HT1080 (cell line): ENCODE measurements around the gene BHLHE40. TPM values are rescaled to one million over a fixed set of nuclear protein-coding genes. Genes with fewer than 3 reads are reported as not detected.
"Not testable (repeated sequence)": the region's sequence is repeated elsewhere in the genome, so short reads cannot be mapped to it uniquely, and the experiment has no call there.

ENCODE experiments used
- DNase-seq: peaks from one replicate; pipeline ENCODE4 v3.0.0-alpha.2; 2015; ENCODE audit warnings: low read depth
- total RNA-seq: library from RNA; depleted of rRNA; stranded (reverse); fragments of >200 nt; shearing (Covaris generic); gene quantifications from 2 replicates; pipeline ENCODE4 v1.2.3, GENCODE V29; 2014

BHLHE40 gene
- total RNA-seq, 1 experiment from 2014 or later, result 19.2 TPM

GRCh38 chr3:4959180-4959579 is 20.1 kb upstream of the BHLHE40 start:
- DNase-seq, result no peak

DNA sequence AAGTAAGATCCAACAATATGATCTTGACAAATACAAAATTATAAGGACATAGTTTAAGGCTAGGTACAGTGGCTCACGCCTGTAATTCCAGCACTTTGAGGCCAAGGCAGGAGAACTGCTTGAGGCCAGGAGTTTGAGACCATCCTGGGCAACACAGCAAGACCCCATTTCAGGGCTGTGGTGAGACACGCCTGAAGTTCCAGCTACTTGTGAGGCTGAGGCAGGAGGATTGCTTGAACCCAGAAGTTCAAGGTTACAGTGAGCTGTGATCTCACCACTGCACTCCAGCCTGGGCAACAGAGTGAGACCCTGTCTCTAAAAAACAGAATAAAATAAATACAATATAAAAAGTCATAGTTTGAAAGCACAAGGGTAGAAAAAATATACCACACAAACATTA is 17.4 kb upstream of the BHLHE40 start:
- not testable (repeated sequence) for DNase-seq

GRCh38 chr3:4963669-4964570 is 15.3 kb upstream of the BHLHE40 start:
- DNase-seq, result peak; percentile 24

DNA sequence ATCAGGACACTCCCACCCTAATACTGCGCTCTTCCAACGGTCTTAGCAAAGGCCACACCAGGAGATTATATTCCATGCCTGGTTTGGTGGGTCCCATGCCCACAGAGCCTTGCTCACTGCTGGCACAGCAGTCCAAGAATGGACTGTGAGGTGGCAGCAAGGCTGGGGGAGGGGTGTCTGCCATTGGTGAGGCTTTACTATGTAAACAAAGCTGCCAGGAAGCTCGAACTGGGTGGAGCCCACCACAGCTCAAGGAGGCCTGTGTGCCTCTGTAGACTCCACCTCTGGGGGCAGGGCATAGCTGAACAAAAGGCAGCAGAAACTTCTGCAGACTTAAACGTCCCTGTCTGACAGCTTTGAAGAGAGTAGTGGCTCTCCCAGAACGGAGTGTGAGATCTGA is 13.2 kb upstream of the BHLHE40 start:
- DNase-seq, result peak; percentile 71

- DNase-seq, result not testable (repeated sequence)
Measured at GRCh38 chr3:4967683-4968082, 11.6 kb upstream of the BHLHE40 start.

GRCh38 chr3:4971437-4971836 is 7.8 kb upstream of the BHLHE40 start:
- DNase-seq, result not testable (repeated sequence)

- DNase-seq, result no peak
Measured at GRCh38 chr3:4971838-4972237, 7.4 kb upstream of the BHLHE40 start.

- no peak for DNase-seq
Measured at GRCh38 chr3:4972652-4973643, 6.3 kb upstream of the BHLHE40 start.

DNA sequence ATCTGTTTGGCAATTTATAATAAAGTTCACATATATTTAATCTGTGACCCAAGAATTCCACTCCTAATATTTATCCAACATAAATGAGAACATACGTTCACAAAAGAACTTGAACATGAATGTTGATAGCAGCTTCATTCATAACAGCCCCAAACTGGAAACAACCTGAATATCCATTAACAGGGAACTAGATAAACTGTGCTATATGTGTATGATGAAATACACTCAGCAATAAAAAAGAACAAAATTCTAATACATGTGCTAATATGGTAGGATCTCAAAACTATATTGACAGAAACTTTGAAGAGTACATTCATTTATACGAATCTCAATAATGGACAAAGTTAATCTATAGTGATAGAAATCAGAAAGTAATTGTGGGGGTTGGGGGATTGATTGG is 5.1 kb upstream of the BHLHE40 start:
- no peak for DNase-seq

DNA sequence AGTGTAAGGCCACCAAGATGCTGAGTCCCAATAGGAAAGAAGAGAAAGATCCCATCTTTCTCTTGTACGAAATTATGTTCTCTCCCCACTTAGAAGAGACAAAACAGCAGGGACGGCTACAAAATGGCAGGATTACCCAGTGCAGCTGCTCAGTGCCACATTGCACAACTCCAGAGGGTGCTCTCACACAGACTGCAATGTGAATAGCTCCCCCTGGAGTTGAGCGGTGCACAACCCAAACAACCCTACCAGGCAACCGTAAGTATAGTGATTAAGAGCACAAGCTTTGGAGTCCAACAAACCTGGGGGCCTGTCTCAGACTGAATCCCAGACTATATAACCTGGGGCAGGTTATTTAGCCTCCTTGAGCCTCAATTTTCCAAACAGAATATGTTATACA is 3.1 kb upstream of the BHLHE40 start:
- peak; percentile 56 for DNase-seq

- peak; percentile 79 for DNase-seq
Measured at GRCh38 chr3:4977001-4977852, 2.0 kb upstream of the BHLHE40 start.

GRCh38 chr3:4977853-4978203 is 1.4 kb upstream of the BHLHE40 start:
- no peak for DNase-seq

DNA sequence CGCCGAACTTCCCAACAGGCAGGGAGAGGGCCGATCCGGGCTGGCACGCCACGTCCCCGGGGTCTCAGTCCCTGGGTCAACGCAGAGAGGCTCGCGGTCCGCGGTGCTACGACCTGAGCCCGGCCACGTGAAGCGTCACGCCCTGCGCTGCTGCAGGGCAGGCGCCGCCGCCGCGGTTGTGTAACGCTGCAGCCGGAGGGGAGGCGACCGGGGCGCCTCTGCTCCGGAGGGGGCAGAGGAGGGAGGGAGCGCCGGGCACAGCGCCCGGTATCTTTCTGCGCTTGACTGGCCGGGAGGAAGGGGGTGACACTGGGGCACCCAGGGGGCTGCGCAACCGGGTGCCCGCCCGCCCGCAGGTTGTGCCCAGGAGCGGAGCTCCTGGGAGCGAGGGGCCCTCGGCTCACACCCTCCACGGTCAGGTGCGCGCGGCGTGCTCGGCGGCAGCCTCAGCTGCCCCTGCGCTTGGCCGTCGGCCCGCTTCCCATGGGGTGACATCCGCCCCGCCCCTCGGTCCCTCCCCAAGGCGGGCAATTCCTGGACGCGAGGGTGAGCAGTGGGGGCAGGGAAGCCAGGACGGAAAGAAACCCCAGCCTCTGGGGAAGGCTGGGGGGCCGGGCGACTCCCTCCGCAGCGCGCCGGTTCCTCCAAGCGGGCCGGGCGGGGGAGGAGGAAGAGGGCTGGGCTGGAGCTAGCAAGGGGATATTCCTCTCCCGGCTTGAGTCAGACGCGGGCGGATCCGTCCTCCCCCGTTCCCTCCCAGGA is 852 bp upstream of the BHLHE40 start:
- peak; percentile 99 for DNase-seq

- DNase-seq, result peak; percentile 94
Measured at GRCh38 chr3:4978966-4979427, 240 bp upstream of the BHLHE40 start.

- peak; percentile 95 for DNase-seq
Measured at GRCh38 chr3:4980229-4981203, 1.3 kb downstream of the BHLHE40 start.

DNA sequence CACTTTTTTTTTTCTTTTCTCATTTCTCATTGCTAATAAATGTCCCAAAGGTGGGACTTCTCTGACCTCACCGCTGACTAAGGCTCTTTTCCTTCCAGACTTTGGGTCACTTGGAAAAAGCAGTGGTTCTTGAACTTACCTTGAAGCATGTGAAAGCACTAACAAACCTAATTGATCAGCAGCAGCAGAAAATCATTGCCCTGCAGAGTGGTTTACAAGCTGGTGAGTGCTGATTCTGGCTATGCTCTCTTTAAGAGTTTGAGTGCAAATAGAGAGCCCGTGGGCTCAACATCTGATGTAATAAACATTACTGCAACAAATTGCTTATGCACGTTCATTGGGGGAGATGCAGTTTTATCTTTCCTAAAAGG is 2.0 kb downstream of the BHLHE40 start:
- DNase-seq, result no peak

DNA sequence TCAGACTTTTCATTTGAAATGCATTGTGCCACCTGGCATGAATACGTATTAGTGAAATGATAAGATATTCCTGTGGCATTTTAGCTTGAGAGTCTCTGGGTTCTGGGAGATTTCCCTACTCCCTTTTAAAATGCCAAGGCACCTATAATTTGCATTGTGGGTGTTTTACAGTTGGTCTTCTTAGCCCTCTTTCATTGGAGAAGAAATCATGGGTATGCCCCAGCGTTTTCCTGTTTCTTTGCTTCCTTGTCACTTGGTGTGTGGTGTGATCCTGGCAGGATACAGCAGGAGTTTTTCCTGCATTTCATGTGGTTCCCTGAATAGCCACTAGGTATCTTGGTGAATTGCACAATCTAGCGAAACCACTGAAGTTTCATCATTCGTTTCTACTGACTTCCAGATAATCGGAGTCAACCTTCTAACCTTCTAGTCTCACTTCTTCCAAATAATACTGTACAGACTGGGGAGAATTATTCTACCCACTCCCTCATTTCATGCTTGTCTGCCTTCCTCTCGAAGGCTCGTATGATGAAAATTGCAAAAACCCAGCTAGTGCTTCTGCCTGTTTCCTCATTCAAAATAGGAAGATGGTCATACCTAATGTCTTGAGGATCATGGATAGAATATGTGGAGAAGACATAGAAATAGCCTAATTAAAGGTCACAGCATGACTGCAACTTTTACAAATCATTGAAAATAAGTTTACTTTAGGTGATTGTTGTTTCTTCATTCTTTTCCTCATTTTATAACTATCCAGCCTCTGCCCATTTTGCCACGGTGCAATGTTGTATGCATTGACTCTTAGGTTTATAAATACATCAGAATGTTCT is 2.6 kb downstream of the BHLHE40 start:
- DNase-seq, result peak; percentile 75
